ENCODE data around the gene GEMIN8. TPM values are rescaled to one million over a fixed set of nuclear protein-coding genes. Genes with fewer than 3 reads are reported as not detected.

Gene GEMIN8
- total RNA-seq, 2 experiments from 2014 or later: 14.3 to 16.0 TPM

- no peaks in the 10 kb centered on the region for H3K4me1 Mint-ChIP-seq
- DNase-seq: no peak
- no peaks in the 10 kb centered on the region for H3K9me3 Mint-ChIP-seq
- POLR2A ChIA-PET: no interaction called here
- CTCF ChIA-PET: no interaction called here
- H3K4me3 Mint-ChIP-seq: no peak overlapping the region
- H3K27ac Mint-ChIP-seq: no peak overlapping the region
- H3K36me3 Mint-ChIP-seq (ENCODE audit: low read depth): no peaks in the 10 kb centered on the region
- no peaks in the 10 kb centered on the region for H3K27me3 Mint-ChIP-seq
These were observed 63.5 kb downstream of the GEMIN8 start for GRCh38 chrX:13966071-13966792.

GRCh38 chrX:13965531-13965930, 64.2 kb downstream of the GEMIN8 start:
- Mint-ChIP-seq H3K27me3 (no peaks in the 10 kb centered on the region), H3K4me3 (no peak overlapping the region), H3K36me3 (ENCODE audit: low read depth) (no peaks in the 10 kb centered on the region), H3K4me1 (no peaks in the 10 kb centered on the region), H3K9me3 (no peaks in the 10 kb centered on the region), H3K27ac (no peak overlapping the region)
- CTCF ChIA-PET: no interaction called here
- no peak for DNase-seq
- POLR2A ChIA-PET: no interaction called here

- peaks cover 2% of the 10 kb centered on the region for H3K9me3 Mint-ChIP-seq
- peaks cover 3% of the 10 kb centered on the region for H3K27me3 Mint-ChIP-seq
- no peaks in the 10 kb centered on the region for H3K36me3 Mint-ChIP-seq (ENCODE audit: low read depth)
- DNase-seq: no peak
- no peak overlapping the region for H3K4me3 Mint-ChIP-seq
- ChIA-PET CTCF (no interaction called here), POLR2A (no interaction called here)
- no peak overlapping the region for H3K27ac Mint-ChIP-seq
- H3K4me1 Mint-ChIP-seq: peaks cover 2% of the 10 kb centered on the region
These were observed 72.7 kb downstream of the GEMIN8 start for GRCh38 chrX:13956998-13957397.

Other genes with a start within 250 kb of the GEMIN8 start
- not detected for gene GPM6B, start 212.8 kb downstream of the GEMIN8 start, total RNA-seq

All from activated CD4-positive, alpha-beta memory T cell treated with anti-CD3 and anti-CD28 coated beads, Interleukin-2, amount 10 ng/mL, durations not matched to agents 7 days and 5 days (primary cell).